GM18499 (cell line): ENCODE measurements around the gene NSUN6.

Experiments
- ATAC-seq: cut with Tn5 transposase; IDR thresholded peaks from one replicate; pipeline ENCODE4 v1.9.1; 2021; ENCODE audit warnings: moderate number of reproducible peaks; ENCODE audit not compliant: insufficient read depth, unreplicated experiment

Gene NSUN6

DNA sequence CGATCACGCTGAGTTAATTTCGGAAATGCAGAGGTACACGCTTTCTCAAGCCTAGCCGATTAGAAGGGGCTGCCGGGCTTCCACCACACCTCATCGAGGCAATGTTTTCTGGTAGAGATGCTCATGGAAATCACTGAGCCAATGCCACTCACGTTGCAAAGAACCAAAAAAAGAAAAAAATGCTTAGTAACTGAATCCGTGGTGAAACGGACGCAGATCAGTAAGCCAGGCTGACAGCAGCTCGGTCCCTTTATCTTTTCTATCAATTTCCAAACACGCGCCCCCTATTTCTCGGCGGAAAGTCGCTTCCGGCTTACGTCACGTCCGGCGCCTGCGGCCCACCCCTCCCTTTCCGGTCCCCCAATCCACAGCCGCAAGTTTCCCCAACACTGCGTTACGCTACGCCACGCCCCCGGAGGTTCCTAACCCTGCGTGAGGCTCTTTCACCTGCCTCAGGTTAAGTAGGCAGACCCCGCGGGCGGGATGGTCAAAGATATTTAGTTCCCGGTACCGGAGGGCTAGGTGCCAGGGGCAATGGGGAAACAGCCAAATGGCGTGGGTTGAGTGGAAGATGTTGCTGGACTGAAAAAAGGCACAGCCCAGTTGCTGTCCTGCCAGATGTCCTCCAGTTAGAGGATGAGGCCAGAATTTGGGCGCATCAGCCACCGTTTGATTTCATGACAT is at the start of gene NSUN6:
NSUN6 (minus strand) TSS at position 264 of the 684 bp plus-strand sequence. CDS start 384 bp downstream, outside the sequence.
- peak; percentile 91 for ATAC-seq

DNA sequence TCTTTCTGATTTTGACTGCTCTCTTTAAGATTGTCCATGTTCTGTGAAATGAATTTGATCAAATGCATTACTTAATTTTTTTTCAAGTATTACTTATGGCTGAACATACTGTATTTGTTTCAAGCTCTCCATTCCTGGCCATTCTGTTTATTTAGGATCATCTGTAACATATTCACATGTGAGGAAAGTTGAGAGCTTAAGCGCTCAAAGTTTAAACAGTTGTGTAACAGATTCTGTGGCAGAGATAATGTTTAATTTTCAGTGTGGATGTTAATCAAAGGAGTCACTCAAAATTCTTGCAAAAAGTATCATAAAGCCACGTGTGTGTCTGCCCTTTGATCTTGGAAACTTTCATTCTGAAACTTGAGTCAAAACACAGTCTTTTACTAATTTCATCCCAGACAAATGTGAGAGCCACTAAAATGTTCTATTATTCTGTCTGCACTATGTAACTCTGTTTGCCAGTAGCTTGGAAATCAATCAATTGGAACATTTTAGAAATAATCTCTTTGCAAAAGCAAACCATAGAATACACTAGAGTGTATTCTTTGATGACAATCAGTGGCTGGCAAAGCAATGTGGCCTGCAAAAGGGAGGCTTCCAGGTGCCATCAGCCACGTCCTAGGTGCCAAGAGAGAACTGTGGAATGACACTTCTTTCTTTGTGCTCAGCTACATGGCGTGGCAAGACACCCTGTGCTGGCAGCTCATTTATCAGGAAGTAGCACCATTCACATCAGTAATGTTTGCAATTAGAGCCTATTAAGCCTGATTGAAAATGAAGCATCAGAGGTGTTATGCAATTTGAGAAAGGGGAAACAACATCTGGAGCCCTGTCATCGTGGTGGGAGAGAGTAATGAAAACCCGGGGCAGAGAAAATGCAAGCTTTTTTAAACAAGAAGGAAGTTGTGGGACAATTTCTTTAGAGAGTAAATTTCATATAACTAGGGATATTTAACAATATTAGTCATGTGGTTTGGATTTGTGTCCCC is 48.8 kb upstream of the NSUN6 start:
- no peak for ATAC-seq

DNA sequence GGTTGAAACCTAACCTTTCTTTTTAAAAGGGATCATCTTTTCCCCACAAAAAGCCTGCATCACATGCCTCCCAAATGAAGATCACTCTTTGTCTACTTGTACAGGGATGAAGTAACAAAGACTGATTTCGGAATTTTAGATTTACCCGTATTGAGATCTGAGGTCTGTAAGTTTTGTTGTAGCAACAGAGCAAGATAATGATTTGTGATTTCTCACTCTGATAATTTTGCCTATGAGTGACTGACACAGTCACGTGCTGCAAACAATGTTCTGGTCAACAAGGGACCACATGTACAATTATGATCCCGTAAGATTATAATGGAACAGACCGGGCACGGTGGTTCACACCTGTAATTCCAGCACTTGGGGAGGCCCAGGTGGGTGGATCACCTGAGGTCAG is 39.2 kb upstream of the NSUN6 start:
- no peak for ATAC-seq

- no peak for ATAC-seq
These were observed 38.1 kb upstream of the NSUN6 start for GRCh38 chr10:18689498-18689897.

DNA sequence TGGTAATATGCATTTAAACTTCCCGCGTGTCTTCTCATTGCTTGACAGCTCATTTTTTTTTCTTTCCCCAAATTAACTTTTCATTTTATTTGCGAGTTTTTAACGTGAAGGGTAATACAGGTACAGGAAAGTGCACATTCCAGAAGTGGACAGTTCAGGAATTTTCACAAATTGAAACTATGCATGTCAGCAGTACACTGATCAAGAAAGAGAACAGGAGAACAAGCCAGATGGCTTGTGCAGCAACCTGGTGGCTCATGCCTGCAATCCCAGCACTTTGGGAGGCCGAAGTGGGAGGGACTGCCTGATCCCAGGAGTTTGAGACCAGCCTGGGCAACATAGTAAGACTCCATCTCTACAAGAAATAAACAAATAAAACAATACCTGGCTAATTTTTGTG is 36.3 kb upstream of the NSUN6 start:
- no peak for ATAC-seq

- no peak for ATAC-seq
These were observed 35.8 kb upstream of the NSUN6 start for GRCh38 chr10:18687195-18687594.

GRCh38 chr10:18685555-18685954 is 34.2 kb upstream of the NSUN6 start:
- ATAC-seq: no peak

GRCh38 chr10:18684953-18685352 is 33.6 kb upstream of the NSUN6 start:
- ATAC-seq: no peak

DNA sequence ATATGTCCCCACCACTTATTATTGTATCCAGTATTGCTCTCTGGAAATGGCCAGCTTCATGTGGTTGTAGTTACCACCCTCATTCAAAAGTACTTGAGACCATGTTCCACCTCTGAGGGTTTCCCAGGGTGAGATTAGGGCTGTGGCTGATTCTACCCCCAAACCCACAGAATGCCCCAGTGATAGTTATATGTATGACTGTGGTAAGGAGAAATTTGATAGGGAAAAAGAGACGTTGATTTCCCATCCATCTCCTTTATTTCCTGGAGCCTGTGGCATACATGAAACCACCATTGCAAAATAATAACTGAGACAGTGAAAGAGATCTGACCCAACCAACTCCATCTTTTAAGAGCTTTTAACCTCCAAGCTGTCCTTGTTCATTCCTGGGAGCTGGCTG is 33.0 kb upstream of the NSUN6 start:
- ATAC-seq: no peak

- no peak for ATAC-seq
These were observed 32.0 kb upstream of the NSUN6 start for GRCh38 chr10:18683427-18683826.

DNA sequence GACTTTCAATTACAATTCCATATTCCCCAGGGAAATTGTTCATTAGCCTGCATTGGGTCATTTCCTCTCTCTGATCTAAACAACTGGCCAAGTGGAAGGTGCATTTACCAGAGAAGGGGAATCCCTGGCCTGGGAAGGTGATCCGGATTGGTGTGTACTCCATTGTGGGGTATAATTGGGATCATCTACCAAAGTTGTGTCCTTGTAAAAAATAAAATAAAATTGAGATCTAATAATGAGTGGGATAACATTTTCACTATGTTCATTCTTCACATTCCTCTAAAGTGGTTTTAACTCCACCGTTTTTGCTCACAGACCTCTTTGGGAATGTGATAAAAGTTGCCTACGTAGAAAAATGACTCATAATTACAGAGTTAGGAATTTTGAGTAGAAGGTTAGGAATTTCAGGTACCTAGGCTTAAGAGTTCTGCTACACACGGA is 30.6 kb upstream of the NSUN6 start:
- ATAC-seq: no peak

DNA sequence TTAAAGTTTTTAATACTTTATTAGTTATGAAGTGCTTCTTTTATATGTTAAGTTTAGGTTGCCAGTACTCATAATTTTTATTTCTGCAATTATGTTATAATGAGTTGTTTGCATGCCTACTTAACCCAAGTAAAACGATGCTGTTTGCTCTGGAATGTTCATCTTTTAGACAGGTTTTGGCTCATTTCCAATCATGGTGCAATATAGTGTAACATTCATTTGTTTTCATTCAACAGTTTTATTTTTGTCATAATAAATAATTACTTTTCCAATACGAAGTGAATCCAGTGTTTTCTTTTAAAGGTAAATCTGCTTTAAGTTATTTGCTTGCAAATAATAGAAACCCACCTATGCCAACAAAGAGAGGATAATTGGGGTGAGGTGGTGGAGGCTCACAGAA is 30.0 kb upstream of the NSUN6 start:
- ATAC-seq: no peak

- no peak for ATAC-seq
These were observed 29.4 kb upstream of the NSUN6 start for GRCh38 chr10:18680754-18681153.

GRCh38 chr10:18675086-18675801 is 23.9 kb upstream of the NSUN6 start:
- ATAC-seq: no peak

- no peak for ATAC-seq
These were observed 16.6 kb upstream of the NSUN6 start for GRCh38 chr10:18668026-18668425.

- ATAC-seq: no peak
These were observed 15.4 kb upstream of the NSUN6 start for GRCh38 chr10:18666810-18667209.

DNA sequence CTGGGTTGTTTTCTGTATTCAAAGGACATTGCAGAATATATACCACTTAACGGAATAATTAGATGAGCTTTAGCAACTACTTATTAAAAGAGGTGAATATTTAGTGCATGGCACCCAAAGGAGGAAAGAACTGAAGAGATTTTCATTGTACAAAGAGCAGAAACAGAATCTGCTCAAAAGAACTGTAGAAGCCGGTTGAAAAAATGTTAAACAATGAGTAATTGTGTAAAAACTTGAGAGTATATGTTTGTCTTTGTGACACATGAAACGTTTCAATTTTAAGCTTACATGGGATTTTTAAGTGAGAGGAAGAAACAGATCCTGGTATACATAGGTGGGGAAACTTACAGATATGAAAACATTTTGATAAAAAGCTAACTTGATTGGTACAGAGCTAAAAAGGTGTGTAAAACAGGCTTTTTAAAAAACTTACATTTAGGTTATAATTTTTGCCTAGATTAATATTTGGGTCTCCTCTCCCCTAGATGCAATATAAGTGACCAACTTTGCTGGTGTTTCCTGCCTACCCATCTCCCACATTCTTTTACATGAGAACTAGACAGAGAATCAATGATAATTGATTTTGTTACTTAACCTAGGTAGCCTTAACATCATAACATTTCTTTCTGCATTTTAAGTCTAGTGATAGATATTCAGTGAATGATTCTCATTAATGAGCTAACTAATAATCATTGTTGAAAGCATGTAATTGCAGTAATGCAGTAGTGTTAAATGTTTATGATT is 14.6 kb upstream of the NSUN6 start:
- ATAC-seq: no peak

- ATAC-seq: no peak
These were observed 13.6 kb upstream of the NSUN6 start for GRCh38 chr10:18664841-18665478.

GRCh38 chr10:18660816-18661431 is 9.5 kb upstream of the NSUN6 start:
- no peak for ATAC-seq
